HEK293T (cell line): ENCODE data around the gene B3GAT3.

Experiments used
- CTCF ChIA-PET: fragments of 350-600 bp; formaldehyde crosslinking; extraction: SDS; loops from one replicate; lab custom pipeline; 2021; ENCODE audit warnings: antibody characterized with exemption, inconsistent platforms; lab: Yijun Ruan, JAX
- POLR2A ChIA-PET: fragments of 350-600 bp; formaldehyde crosslinking; extraction: SDS; loops from one replicate; lab custom pipeline; 2020; ENCODE audit warnings: antibody characterized with exemption, inconsistent platforms; lab: Yijun Ruan, JAX
- DNase-seq: peaks from one replicate; pipeline ENCODE4 v3.0.0; 2012; ENCODE audit warnings: mixed read lengths; ENCODE audit errors: extremely low spot score
- ARNT ChIP-seq: fragments of 450-650 bp; IDR thresholded peaks from 2 replicates; pipeline ENCODE4 v1.6.1; 2017; ENCODE audit warnings: mild to moderate bottlenecking
- BHLHE40 ChIP-seq: fragments of 450-650 bp; IDR thresholded peaks from 2 replicates; pipeline ENCODE4 v1.6.1; 2016; ENCODE audit warnings: mild to moderate bottlenecking, moderate library complexity, borderline replicate concordance
- CTBP1 ChIP-seq: fragments of 450-650 bp; IDR thresholded peaks from 2 replicates; pipeline ENCODE4 v1.6.1; 2016; ENCODE audit warnings: borderline replicate concordance
- ELF4 ChIP-seq: fragments of 450-650 bp; IDR thresholded peaks from 2 replicates; pipeline ENCODE4 v1.6.1; 2017; ENCODE audit warnings: antibody characterized with exemption
- FOXA1 ChIP-seq: fragments of 450-650 bp; IDR thresholded peaks from 2 replicates; pipeline ENCODE4 v1.6.1; 2016; ENCODE audit warnings: mild to moderate bottlenecking
- FOXK2 ChIP-seq: fragments of 450-650 bp; IDR thresholded peaks from 2 replicates; pipeline ENCODE4 v1.6.1; 2016; ENCODE audit warnings: mild to moderate bottlenecking
- FOXM1 ChIP-seq: fragments of 450-650 bp; IDR thresholded peaks from 2 replicates; pipeline ENCODE4 v1.6.1; 2017; ENCODE audit warnings: mild to moderate bottlenecking, borderline replicate concordance
- HDGF ChIP-seq: fragments of 450-650 bp; IDR thresholded peaks from 2 replicates; pipeline ENCODE4 v1.6.1; 2017; ENCODE audit warnings: antibody characterized with exemption, borderline replicate concordance
- L3MBTL2 ChIP-seq: fragments of 450-650 bp; conservative IDR thresholded peaks from 2 replicates; pipeline ENCODE4 v1.6.1; 2016; ENCODE audit warnings: mild to moderate bottlenecking
- LEF1 ChIP-seq: fragments of 450-650 bp; IDR thresholded peaks from 2 replicates; pipeline ENCODE4 v1.6.1; 2017; ENCODE audit warnings: mild to moderate bottlenecking, borderline replicate concordance
- NFRKB ChIP-seq: fragments of 450-650 bp; IDR thresholded peaks from 2 replicates; pipeline ENCODE4 v1.6.1; 2016; ENCODE audit warnings: mild to moderate bottlenecking, moderate library complexity
- PKNOX1 ChIP-seq: fragments of 450-650 bp; IDR thresholded peaks from 2 replicates; pipeline ENCODE4 v1.6.1; 2016
- SP1 ChIP-seq: fragments of 450-650 bp; IDR thresholded peaks from 2 replicates; pipeline ENCODE4 v1.6.1; 2017
- SUZ12 ChIP-seq: fragments of 450-650 bp; IDR thresholded peaks from 2 replicates; pipeline ENCODE4 v1.6.1; 2016; ENCODE audit warnings: mild to moderate bottlenecking
- TARDBP ChIP-seq: fragments of 450-650 bp; IDR thresholded peaks from 2 replicates; pipeline ENCODE4 v1.6.1; 2016
- ZNF384 ChIP-seq: fragments of 450-650 bp; IDR thresholded peaks from 2 replicates; pipeline ENCODE4 v1.6.1; 2016

The B3GAT3 gene

GRCh38 chr11:62621567-62622470, at the start of gene B3GAT3:
TSS of gene B3GAT3 (minus strand) at chr11:62621986. CDS start at chr11:62621947, 39 bp downstream.
- peak; percentile 98 for DNase-seq
- CTCF ChIA-PET, result interaction anchor here (0.7 to 1.2 kb wide), 2 partner anchors 10 to 30 kb away, joined by 3 to 7 read pairs; partner anchors contain the start of gene TUT1
- TF ChIP-seq SP1 (no peak), BHLHE40 (no peak), FOXA1 (no peak), ELF4 (peak; percentile 74), PKNOX1 (no peak; the same call in 1 of the 2 replicates), SUZ12 (no peak), TARDBP (peak; percentile 49; the same call in 1 of the 2 replicates), HDGF (0 out of 2 replicates have a peak, but pooled peaks have one; percentile 69), LEF1 (no peak), ZNF384 (no peak), NFRKB (no peak), FOXM1 (no peak), FOXK2 (no peak), ARNT (no peak), L3MBTL2 (peak; percentile 87), CTBP1 (no peak)

GRCh38 chr11:62671236-62671607, 49.4 kb upstream of the B3GAT3 start:
- TF ChIP-seq NFRKB, result no peak
- TF ChIP-seq CTBP1, result no peak
- TF ChIP-seq HDGF, result no peak
- TF ChIP-seq PKNOX1, result no peak
- TF ChIP-seq ARNT, result no peak
- no peak for TF ChIP-seq TARDBP
- no peak for TF ChIP-seq BHLHE40
- TF ChIP-seq SP1, result no peak
- no peak; the same call in 1 of the 2 replicates for TF ChIP-seq L3MBTL2
- TF ChIP-seq LEF1, result no peak
- TF ChIP-seq FOXK2, result no peak
- TF ChIP-seq ZNF384, result no peak
- no peak for TF ChIP-seq FOXM1
- POLR2A ChIA-PET, result interaction anchor here (0.7 to 7.2 kb wide), 41 partner anchors 8 to 275 kb away, joined by 3 to 61 read pairs (median 6); partner anchors contain the start of genes B3GAT3, BSCL2, EEF1G and GANAB
- CTCF ChIA-PET, result interaction anchor here (1.0 to 2.1 kb wide), 2 partner anchors 10 to 77 kb away, joined by 5 to 13 read pairs; no protein-coding TSS in a partner anchor
- no peak for DNase-seq

More at GRCh38 chr11:62621567-62622470, at the start of gene B3GAT3:
- POLR2A ChIA-PET, result interaction anchor here (0.8 to 4.6 kb wide), 25 partner anchors 9 to 220 kb away, joined by 3 to 61 read pairs (median 4); partner anchors contain the start of genes C11orf98, CSKMT, EEF1G and EML3

GRCh38 chr11:62669420-62670161, 47.8 kb upstream of the B3GAT3 start:
- ChIA-PET CTCF (no interaction called here), POLR2A (interaction anchor here (0.6 to 7.2 kb wide), 10 partner anchors 12 to 171 kb away, joined by 3 to 61 read pairs (median 17); partner anchors contain the start of genes HNRNPUL2, INTS5, LRRN4CL and TTC9C)
- no peak for TF ChIP-seq BHLHE40
- TF ChIP-seq ELF4, result no peak
- no peak for TF ChIP-seq ZNF384
- no peak for TF ChIP-seq CTBP1
- TF ChIP-seq LEF1, result no peak
- no peak for TF ChIP-seq FOXM1
- TF ChIP-seq HDGF, result no peak
- no peak for TF ChIP-seq FOXA1
- no peak for TF ChIP-seq NFRKB
- no peak for TF ChIP-seq FOXK2
- no peak for TF ChIP-seq SP1
- TF ChIP-seq ARNT, result no peak
- DNase-seq, result no peak

GRCh38 chr11:62667460-62667859, 45.7 kb upstream of the B3GAT3 start:
- POLR2A ChIA-PET, result interaction anchor here (1.0 to 7.2 kb wide), 6 partner anchors 11 to 94 kb away, joined by 3 to 61 read pairs (median 9); partner anchors contain the start of genes BSCL2, EEF1G, GNG3 and INTS5
- no peak for DNase-seq
- TF ChIP-seq BHLHE40, result no peak
- no peak for TF ChIP-seq L3MBTL2
- TF ChIP-seq PKNOX1, result no peak
- TF ChIP-seq ARNT, result no peak
- TF ChIP-seq ELF4, result no peak
- TF ChIP-seq NFRKB, result no peak
- TF ChIP-seq HDGF, result no peak
- TF ChIP-seq SUZ12, result no peak
- TF ChIP-seq ZNF384, result no peak
- TF ChIP-seq CTBP1, result no peak
- CTCF ChIA-PET, result interaction anchor here (1.2 kb wide), 1 partner anchor 56 kb away, joined by 3 read pairs; no protein-coding TSS in a partner anchor
